ENCODE results near the gene BTBD9. TPM values are rescaled to one million over a fixed set of nuclear protein-coding genes. Genes with fewer than 3 reads are reported as not detected.

BTBD9 gene
- total and polyA plus RNA-seq, 2 of the 13 experiments (the other 11 are each of a cell fraction or from before 2014, with no cell fraction given), result 1.2 to 3.0 TPM

- FAIRE-seq (no peak), DNase-seq (ENCODE audit: low spot score) (no peak), ATAC-seq (no peak)
- Histone ChIP-seq H3K9ac (ENCODE audit: insufficient read depth, low read depth, low read length) (no peak overlapping the region), H3K4me2 (ENCODE audit: low read depth, low read length) (no peak overlapping the region), H3K4me1 (ENCODE audit: insufficient read depth, low read length) (no peaks in the 10 kb centered on the region), H2AFZ (ENCODE audit: low read length) (no peak overlapping the region), H4K20me1 (ENCODE audit: insufficient read depth, low read length) (no peaks in the 10 kb centered on the region), H3K9me3 (ENCODE audit: low read length) (no peaks in the 10 kb centered on the region), H3K27ac (ENCODE audit: extremely low read length, insufficient read depth, low read length) (no peak overlapping the region), H3K27me3 (ENCODE audit: control insufficient read depth in 1 of 2, insufficient read depth in 2 of 2, low read length in 2 of 2) (no peaks in the 10 kb centered on the region), H3K79me2 (ENCODE audit: insufficient read depth, low read length) (no peaks in the 10 kb centered on the region), H3K36me3 (replicated peaks in 1 of 2; ENCODE audit: control insufficient read depth in 1 of 2, insufficient read depth in 2 of 2, low read length in 2 of 2) (no peaks in the 10 kb centered on the region), H3K4me3 (replicated peaks in 1 of 3; ENCODE audit: insufficient read depth in 1 of 3, low read depth in 2 of 3, low read length in 3 of 3) (no peak overlapping the region)
- in situ Hi-C loops (cut with HindIII; ENCODE audit: extremely low pct_ligation_motif_present, low pct_unique_long_range_greater_than_20kb), result loop anchor here (25.0 kb wide), 1 partner anchor 748 kb away; no protein-coding TSS in a partner anchor
- no TSS peak for BruUV-seq (replicated peaks)
- intact Hi-C loops (cut with micrococcal nuclease; ENCODE audit: unreplicated experiment), result no loop called here
- ChIA-PET CTCF (ENCODE audit: low intra/inter-chr PET ratio, low total read pairs) (no interaction called here), POLR2A (no interaction called here)
- no peak for TF ChIP-seq ZNF850 (CRISPR knock-in tag; conservative IDR thresholded peaks at IDR 0.05)
- WGBS (ENCODE audit: low lambda C conversion rate), result 6% methylated on average over 1 of the region's 1 CpG
Measured at GRCh38 chr6:38485488-38485887, 154.2 kb downstream of the BTBD9 start.

- POLR2A ChIA-PET, result no interaction called here
- no peaks in the 10 kb centered on the region for H4K20me1 ChIP-seq (ENCODE audit: insufficient read depth, low read length)
- H3K4me3 ChIP-seq (replicated peaks in 1 of 3; ENCODE audit: insufficient read depth in 1 of 3, low read depth in 2 of 3, low read length in 3 of 3), result no peak overlapping the region
- TF ChIP-seq ZNF333 (CRISPR knock-in tag; IDR thresholded peaks at IDR 0.05; ENCODE audit: borderline replicate concordance) (no peak), ZBTB39 (CRISPR knock-in tag; IDR thresholded peaks at IDR 0.05) (no peak), FOXO1 (CRISPR knock-in tag; IDR thresholded peaks at IDR 0.05) (no peak), ZNF7 (CRISPR knock-in tag; IDR thresholded peaks at IDR 0.05) (no peak), ZBTB3 (CRISPR knock-in tag; IDR thresholded peaks at IDR 0.05; ENCODE audit: borderline replicate concordance, low read depth) (no peak), ESRRA (CRISPR knock-in tag; IDR thresholded peaks at IDR 0.05; ENCODE audit: low read depth) (no peak), ZNF138 (CRISPR knock-in tag; IDR thresholded peaks at IDR 0.05; ENCODE audit: low read depth) (no peak), STAG1 (CRISPR knock-in tag; IDR thresholded peaks at IDR 0.05) (no peak), SMARCE1 (IDR thresholded peaks at IDR 0.05; ENCODE audit: borderline replicate concordance) (no peak), LCORL (IDR thresholded peaks at IDR 0.05) (no peak), LCORL (CRISPR knock-in tag; IDR thresholded peaks at IDR 0.05) (no peak), ZNF547 (CRISPR knock-in tag; IDR thresholded peaks at IDR 0.05) (no peak), THAP9 (CRISPR knock-in tag; IDR thresholded peaks at IDR 0.05; ENCODE audit: borderline replicate concordance) (no peak), ZNF460 (CRISPR knock-in tag; IDR thresholded peaks at IDR 0.05; ENCODE audit: borderline replicate concordance) (no peak)
Measured at GRCh38 chr6:38484656-38485055, 155.1 kb downstream of the BTBD9 start.

More at GRCh38 chr6:38484656-38485055, 155.1 kb downstream of the BTBD9 start:
- H3K27me3 ChIP-seq (ENCODE audit: control insufficient read depth in 1 of 2, insufficient read depth in 2 of 2, low read length in 2 of 2), result no peaks in the 10 kb centered on the region
- no peak overlapping the region for H3K27ac ChIP-seq (ENCODE audit: extremely low read length, insufficient read depth, low read length)
- no peaks in the 10 kb centered on the region for H3K36me3 ChIP-seq (replicated peaks in 1 of 2; ENCODE audit: control insufficient read depth in 1 of 2, insufficient read depth in 2 of 2, low read length in 2 of 2)
- no peak overlapping the region for H2AFZ ChIP-seq (ENCODE audit: low read length)
- BruUV-seq (replicated peaks), result no TSS peak
- no peak overlapping the region for H3K4me2 ChIP-seq (ENCODE audit: low read depth, low read length)
- no peaks in the 10 kb centered on the region for H3K79me2 ChIP-seq (ENCODE audit: insufficient read depth, low read length)
- in situ Hi-C loops (cut with HindIII; ENCODE audit: extremely low pct_ligation_motif_present, low pct_unique_long_range_greater_than_20kb), result loop anchor here (25.0 kb wide), 1 partner anchor 747 kb away; no protein-coding TSS in a partner anchor
- no peak overlapping the region for H3K9ac ChIP-seq (ENCODE audit: insufficient read depth, low read depth, low read length)
- H3K9me3 ChIP-seq (ENCODE audit: low read length), result no peaks in the 10 kb centered on the region
- H3K4me1 ChIP-seq (ENCODE audit: insufficient read depth, low read length), result no peaks in the 10 kb centered on the region
- intact Hi-C loops (cut with micrococcal nuclease; ENCODE audit: unreplicated experiment), result no loop called here
- no peak for ATAC-seq
- 28% methylated on average over 3 of the region's 3 CpGs for WGBS (ENCODE audit: low lambda C conversion rate)
- DNase-seq (ENCODE audit: low spot score), result no peak
- CTCF ChIA-PET (ENCODE audit: low intra/inter-chr PET ratio, low total read pairs), result no interaction called here
- FAIRE-seq, result no peak
